ENCODE measurements around the gene SIL1. TPM values are rescaled to one million over a fixed set of nuclear protein-coding genes. Genes with fewer than 3 reads are reported as not detected.
A peak's percentile ranks its signal among the peaks of the same experiment; 100 is the strongest.

SIL1 gene
- polyA plus RNA-seq, 4 donors = 21.6 to 68.2 (median 35.4) TPM

DNA sequence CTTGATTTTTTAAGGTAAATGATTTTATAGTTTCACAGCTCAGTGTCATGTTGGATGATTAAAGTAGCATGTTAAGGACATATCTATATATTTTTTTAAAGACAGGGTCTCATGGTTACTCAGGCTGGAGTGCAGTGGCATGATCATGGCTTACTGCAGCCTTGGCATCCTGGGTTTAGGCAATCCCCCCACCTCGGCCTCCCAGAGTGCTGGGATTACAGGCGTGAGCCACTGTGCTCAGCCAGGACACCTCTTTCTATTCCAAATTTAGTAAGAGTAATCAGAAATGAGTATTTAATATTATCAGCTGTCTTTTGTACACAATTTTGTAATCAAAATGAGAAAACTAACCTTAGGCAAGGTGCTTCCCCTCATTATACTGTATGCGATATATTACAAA is 284.4 kb downstream of the SIL1 start:
- FAIRE-seq (no peak), DNase-seq (no peak)
- no peak overlapping the region for H3K27ac ChIP-seq (ENCODE audit: low read depth in 1 of 3, low read length in 2 of 3)
- H3K4me1 ChIP-seq (ENCODE audit: control insufficient read depth in 3 of 3, insufficient read depth in 2 of 3, low read depth in 1 of 3, low read length in 2 of 3) = no peaks in the 10 kb centered on the region
- 93 to 100% (median 96%) methylated on average over 3 of the region's 3 CpGs for WGBS, 3 donors
- peaks cover 3 to 32% (median 6%) of the 10 kb centered on the region in 3 donors for H3K36me3 ChIP-seq (ENCODE audit: control insufficient read depth in 3 of 3, insufficient read depth in 2 of 3, low read depth in 1 of 3, low read length in 3 of 3)
- H3K27me3 ChIP-seq (ENCODE audit: control insufficient read depth in 3 of 3, insufficient read depth in 3 of 3, low read length in 3 of 3) = no peaks in the 10 kb centered on the region
- H3K9me3 ChIP-seq (ENCODE audit: control insufficient read depth in 2 of 2, insufficient read depth in 1 of 2, low read depth in 1 of 2, low read length in 1 of 2) = no peaks in the 10 kb centered on the region
- no peak overlapping the region for H3K4me3 ChIP-seq (ENCODE audit: low read depth in 1 of 3, low read length in 3 of 3)

DNA sequence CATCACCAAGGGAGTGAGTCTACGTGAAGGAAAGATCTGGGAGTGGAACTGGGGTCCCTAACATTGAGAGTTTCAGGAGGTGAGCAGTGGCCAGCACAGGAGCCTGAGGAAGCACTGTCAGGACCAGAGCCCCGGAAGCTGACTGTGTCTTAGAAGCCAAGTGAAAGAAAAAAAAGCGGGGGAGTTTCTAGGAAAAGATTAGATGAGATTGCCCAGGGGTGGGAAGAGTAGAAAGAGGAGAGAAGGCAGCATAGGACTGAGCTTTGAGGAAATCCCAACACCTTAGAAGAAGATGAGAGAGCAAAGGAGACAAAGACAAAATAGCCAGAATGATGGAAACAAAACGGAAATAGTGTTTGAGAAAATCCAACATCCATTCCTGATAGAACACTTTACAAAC is 286.1 kb downstream of the SIL1 start:
- H3K9me3 ChIP-seq (ENCODE audit: control insufficient read depth in 2 of 2, insufficient read depth in 1 of 2, low read depth in 1 of 2, low read length in 1 of 2) = no peaks in the 10 kb centered on the region
- 80 to 96% (median 90%) methylated on average over 4 of the region's 4 CpGs for WGBS, 3 donors
- FAIRE-seq = no peak
- H3K36me3 ChIP-seq (ENCODE audit: control insufficient read depth in 3 of 3, insufficient read depth in 2 of 3, low read depth in 1 of 3, low read length in 3 of 3) = peaks cover 4 to 43% (median 4%) of the 10 kb centered on the region in 3 donors
- H3K27me3 ChIP-seq (ENCODE audit: control insufficient read depth in 3 of 3, insufficient read depth in 3 of 3, low read length in 3 of 3) = no peaks in the 10 kb centered on the region
- H3K4me1 ChIP-seq (ENCODE audit: control insufficient read depth in 3 of 3, insufficient read depth in 2 of 3, low read depth in 1 of 3, low read length in 2 of 3) = no peaks in the 10 kb centered on the region
- no peak overlapping the region for H3K27ac ChIP-seq (ENCODE audit: low read depth in 1 of 3, low read length in 2 of 3)
- DNase-seq = no peak
- H3K4me3 ChIP-seq (ENCODE audit: low read depth in 1 of 3, low read length in 3 of 3) = no peak overlapping the region

DNA sequence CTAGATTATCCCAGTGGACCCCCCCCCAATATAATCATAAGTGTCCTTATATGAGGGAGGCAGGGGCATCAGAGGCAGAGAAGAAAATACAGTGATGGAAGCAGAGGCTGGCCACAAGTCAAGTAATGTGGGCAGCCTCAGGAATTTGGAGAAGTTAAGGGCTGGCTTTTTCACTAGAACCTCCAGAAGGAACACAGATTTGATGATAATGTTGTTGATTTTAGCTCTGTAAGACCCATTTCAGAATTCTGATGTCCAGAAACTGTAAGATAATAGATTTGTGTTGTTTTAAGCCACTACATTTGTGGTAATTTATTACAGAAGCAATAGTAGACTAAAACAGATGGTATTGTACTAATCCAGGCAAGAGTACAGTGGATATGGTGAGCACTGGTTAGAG is 286.7 kb downstream of the SIL1 start:
- no peaks in the 10 kb centered on the region for H3K4me1 ChIP-seq (ENCODE audit: control insufficient read depth in 3 of 3, insufficient read depth in 2 of 3, low read depth in 1 of 3, low read length in 2 of 3)
- H3K9me3 ChIP-seq (ENCODE audit: control insufficient read depth in 2 of 2, insufficient read depth in 1 of 2, low read depth in 1 of 2, low read length in 1 of 2) = no peaks in the 10 kb centered on the region
- H3K27ac ChIP-seq (ENCODE audit: low read depth in 1 of 3, low read length in 2 of 3) = no peak overlapping the region
- H3K27me3 ChIP-seq (ENCODE audit: control insufficient read depth in 3 of 3, insufficient read depth in 3 of 3, low read length in 3 of 3) = no peaks in the 10 kb centered on the region
- no peak overlapping the region for H3K4me3 ChIP-seq (ENCODE audit: low read depth in 1 of 3, low read length in 3 of 3)
- no peak for DNase-seq
- no peak for FAIRE-seq
- peaks cover 6 to 47% (median 7%) of the 10 kb centered on the region in 3 donors for H3K36me3 ChIP-seq (ENCODE audit: control insufficient read depth in 3 of 3, insufficient read depth in 2 of 3, low read depth in 1 of 3, low read length in 3 of 3)

DNA sequence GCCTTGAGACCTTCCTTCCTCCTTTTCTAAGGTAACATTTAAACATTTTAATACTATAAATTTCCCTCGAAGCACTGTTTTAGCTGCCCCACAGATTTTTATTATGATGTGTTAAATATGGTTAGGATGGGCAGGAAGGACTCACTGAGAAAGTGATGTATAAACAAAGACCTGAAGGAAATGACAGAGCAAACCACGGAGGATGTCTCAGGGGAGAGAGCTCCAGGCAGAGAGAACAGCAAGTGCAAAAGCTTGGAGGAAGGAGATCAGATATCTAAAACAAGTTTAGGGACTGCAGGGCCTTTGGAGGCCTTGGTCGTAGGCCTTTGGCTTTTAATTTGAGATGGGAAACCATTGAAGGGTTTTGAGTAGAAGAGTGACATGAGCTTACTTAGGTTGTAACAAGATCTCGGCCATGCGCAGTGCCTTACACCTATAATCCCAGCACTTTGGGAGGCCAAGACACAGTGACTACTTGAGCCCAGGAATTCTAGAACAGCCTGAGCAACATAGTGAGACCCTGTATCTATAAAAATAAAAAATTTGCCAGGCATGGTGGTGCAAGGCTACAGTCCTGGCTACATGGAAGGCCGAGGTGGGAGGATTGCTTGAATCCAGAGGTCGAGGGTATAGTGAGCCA is 287.5 kb downstream of the SIL1 start:
- no peak overlapping the region for H3K27ac ChIP-seq (ENCODE audit: low read depth in 1 of 3, low read length in 2 of 3)
- peaks cover 6 to 42% (median 7%) of the 10 kb centered on the region in 3 donors for H3K36me3 ChIP-seq (ENCODE audit: control insufficient read depth in 3 of 3, insufficient read depth in 2 of 3, low read depth in 1 of 3, low read length in 3 of 3)
- H3K4me1 ChIP-seq (ENCODE audit: control insufficient read depth in 3 of 3, insufficient read depth in 2 of 3, low read depth in 1 of 3, low read length in 2 of 3) = no peaks in the 10 kb centered on the region
- no peak for DNase-seq
- 86 to 93% (median 91%) methylated on average over 7 of the region's 7 CpGs for WGBS, 3 donors
- H3K4me3 ChIP-seq (ENCODE audit: low read depth in 1 of 3, low read length in 3 of 3) = no peak overlapping the region
- FAIRE-seq = no peak
- no peaks in the 10 kb centered on the region for H3K9me3 ChIP-seq (ENCODE audit: control insufficient read depth in 2 of 2, insufficient read depth in 1 of 2, low read depth in 1 of 2, low read length in 1 of 2)
- H3K27me3 ChIP-seq (ENCODE audit: control insufficient read depth in 3 of 3, insufficient read depth in 3 of 3, low read length in 3 of 3) = no peaks in the 10 kb centered on the region

DNA sequence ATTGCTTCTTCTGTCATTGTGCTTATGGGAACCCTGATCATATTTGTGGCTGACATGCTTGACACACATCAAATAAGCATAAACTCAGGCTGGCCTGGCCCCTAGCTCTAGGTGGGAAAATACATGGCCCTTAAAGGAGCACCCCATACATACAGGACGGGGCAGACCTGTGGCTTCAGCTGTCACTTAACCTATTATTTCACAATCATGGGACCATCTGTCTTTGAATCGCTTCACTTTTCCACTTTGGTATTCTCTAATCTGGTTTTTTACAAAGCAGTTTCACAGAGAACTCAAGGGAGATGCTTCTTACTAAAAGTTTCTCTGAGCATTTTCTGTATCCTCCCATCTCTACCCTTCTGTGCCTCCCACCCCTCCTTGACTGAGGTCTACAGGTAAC is 288.4 kb downstream of the SIL1 start:
- WGBS, 3 donors = 94 to 100% (median 98%) methylated on average over 2 of the region's 2 CpGs
- Histone ChIP-seq H3K9me3 (ENCODE audit: control insufficient read depth in 2 of 2, insufficient read depth in 1 of 2, low read depth in 1 of 2, low read length in 1 of 2) (no peaks in the 10 kb centered on the region), H3K4me3 (ENCODE audit: low read depth in 1 of 3, low read length in 3 of 3) (no peak overlapping the region), H3K36me3 (ENCODE audit: control insufficient read depth in 3 of 3, insufficient read depth in 2 of 3, low read depth in 1 of 3, low read length in 3 of 3) (peaks cover 6 to 44% (median 9%) of the 10 kb centered on the region in 3 donors), H3K27me3 (ENCODE audit: control insufficient read depth in 3 of 3, insufficient read depth in 3 of 3, low read length in 3 of 3) (no peaks in the 10 kb centered on the region), H3K27ac (ENCODE audit: low read depth in 1 of 3, low read length in 2 of 3) (no peak overlapping the region), H3K4me1 (ENCODE audit: control insufficient read depth in 3 of 3, insufficient read depth in 2 of 3, low read depth in 1 of 3, low read length in 2 of 3) (no peaks in the 10 kb centered on the region)
- no peak for FAIRE-seq
- no peak for DNase-seq

DNA sequence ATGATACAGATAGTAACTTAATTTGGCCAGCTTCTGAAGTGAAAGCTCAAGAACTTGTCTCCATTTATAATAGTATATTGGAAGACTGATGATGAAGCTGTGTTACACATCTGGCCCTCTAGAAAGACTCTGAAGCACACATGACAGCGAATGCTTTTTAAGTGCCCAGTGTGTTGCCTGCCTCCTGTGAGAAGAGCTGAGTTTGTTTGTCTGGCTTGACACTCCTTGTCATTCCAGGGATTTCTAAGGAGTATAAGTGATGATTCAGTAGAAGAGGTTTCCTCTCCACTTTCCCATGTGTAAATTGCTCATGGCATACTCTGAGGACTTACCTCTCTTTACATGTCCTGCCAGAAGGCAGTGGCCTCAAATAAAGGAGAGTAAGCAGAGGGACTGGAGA is 292.6 kb downstream of the SIL1 start:
- H3K9me3 ChIP-seq (ENCODE audit: control insufficient read depth in 2 of 2, insufficient read depth in 1 of 2, low read depth in 1 of 2, low read length in 1 of 2) = no peaks in the 10 kb centered on the region
- DNase-seq (no peak), FAIRE-seq (no peak)
- H3K4me1 ChIP-seq (ENCODE audit: control insufficient read depth in 3 of 3, insufficient read depth in 2 of 3, low read depth in 1 of 3, low read length in 2 of 3) = no peaks in the 10 kb centered on the region
- no peak overlapping the region for H3K27ac ChIP-seq (ENCODE audit: low read depth in 1 of 3, low read length in 2 of 3)
- no peak overlapping the region for H3K4me3 ChIP-seq (ENCODE audit: low read depth in 1 of 3, low read length in 3 of 3)
- H3K36me3 ChIP-seq (ENCODE audit: control insufficient read depth in 3 of 3, insufficient read depth in 2 of 3, low read depth in 1 of 3, low read length in 3 of 3) = peaks cover 3 to 43% (median 14%) of the 10 kb centered on the region in 3 donors
- no peaks in the 10 kb centered on the region for H3K27me3 ChIP-seq (ENCODE audit: control insufficient read depth in 3 of 3, insufficient read depth in 3 of 3, low read length in 3 of 3)
- 93 to 100% (median 99%) methylated on average over 1 of the region's 1 CpG for WGBS, 3 donors

DNA sequence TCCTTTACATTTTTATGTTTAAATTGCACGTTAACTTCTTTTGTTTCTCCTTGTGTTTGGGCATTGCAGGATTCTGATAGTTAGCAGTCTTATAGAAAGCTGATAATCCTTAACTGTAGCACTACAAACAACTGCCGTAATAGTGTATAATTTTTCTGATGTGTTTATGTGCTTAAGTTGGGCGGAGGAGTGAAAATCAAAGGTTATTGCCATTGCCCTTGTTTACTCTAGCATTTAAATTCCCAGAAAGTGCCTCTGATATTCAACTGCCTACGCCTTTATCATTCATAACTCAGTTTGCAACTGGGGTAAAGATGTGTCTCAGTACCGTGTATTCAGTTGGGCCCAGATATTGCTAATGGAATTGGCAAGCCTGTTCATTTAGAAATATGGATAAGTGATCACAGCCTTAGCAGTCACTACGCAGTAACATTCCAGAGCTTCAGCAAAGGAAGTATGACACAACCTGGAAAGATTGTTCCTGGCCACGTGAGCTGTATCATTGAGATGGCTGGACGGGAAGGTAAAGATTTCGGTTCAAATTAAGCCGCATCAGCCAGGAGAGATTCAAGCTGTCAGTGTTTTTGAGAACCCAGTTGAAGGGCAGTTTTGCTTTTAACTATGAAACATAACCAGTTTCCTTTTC is 294.9 kb downstream of the SIL1 start:
- H3K36me3 ChIP-seq (ENCODE audit: control insufficient read depth in 3 of 3, insufficient read depth in 2 of 3, low read depth in 1 of 3, low read length in 3 of 3) = peaks cover 3 to 33% (median 17%) of the 10 kb centered on the region in 3 donors
- H3K9me3 ChIP-seq (ENCODE audit: control insufficient read depth in 2 of 2, insufficient read depth in 1 of 2, low read depth in 1 of 2, low read length in 1 of 2) = no peaks in the 10 kb centered on the region
- no peaks in the 10 kb centered on the region for H3K4me1 ChIP-seq (ENCODE audit: control insufficient read depth in 3 of 3, insufficient read depth in 2 of 3, low read depth in 1 of 3, low read length in 2 of 3)
- H3K27ac ChIP-seq (ENCODE audit: low read depth in 1 of 3, low read length in 2 of 3) = peak overlapping the region in 1 of 3 donors; percentile 3
- no peaks in the 10 kb centered on the region for H3K27me3 ChIP-seq (ENCODE audit: control insufficient read depth in 3 of 3, insufficient read depth in 3 of 3, low read length in 3 of 3)
- FAIRE-seq (no peak), DNase-seq (no peak)
- no peak overlapping the region for H3K4me3 ChIP-seq (ENCODE audit: low read depth in 1 of 3, low read length in 3 of 3)
- WGBS, 3 donors = 72 to 76% (median 75%) methylated on average over 10 of the region's 10 CpGs

DNA sequence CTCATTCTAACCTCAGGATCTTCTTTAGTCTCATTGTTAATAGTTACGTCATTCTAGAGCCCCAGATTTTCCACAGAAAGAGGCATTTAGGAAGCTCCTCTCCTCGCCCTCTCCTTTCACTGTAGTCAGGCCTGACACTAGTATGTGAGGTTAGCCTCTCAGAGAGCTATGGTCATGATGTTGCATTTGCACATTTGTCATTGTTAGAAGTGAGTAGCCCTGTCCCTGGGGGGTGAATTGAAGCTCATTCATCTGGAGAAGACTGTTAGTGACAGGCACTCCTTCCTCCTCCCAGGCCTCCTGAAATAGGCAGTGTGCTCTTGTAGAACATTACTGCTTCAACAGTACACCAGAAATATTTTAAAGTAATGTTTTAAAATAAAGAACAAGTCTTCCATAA is 296.5 kb downstream of the SIL1 start:
- Histone ChIP-seq H3K27ac (ENCODE audit: low read depth in 1 of 3, low read length in 2 of 3) (no peak overlapping the region), H3K36me3 (ENCODE audit: control insufficient read depth in 3 of 3, insufficient read depth in 2 of 3, low read depth in 1 of 3, low read length in 3 of 3) (peaks cover 0 to 21% (median 20%) of the 10 kb centered on the region in 3 donors), H3K4me3 (ENCODE audit: low read depth in 1 of 3, low read length in 3 of 3) (no peak overlapping the region), H3K4me1 (ENCODE audit: control insufficient read depth in 3 of 3, insufficient read depth in 2 of 3, low read depth in 1 of 3, low read length in 2 of 3) (no peaks in the 10 kb centered on the region), H3K27me3 (ENCODE audit: control insufficient read depth in 3 of 3, insufficient read depth in 3 of 3, low read length in 3 of 3) (no peaks in the 10 kb centered on the region), H3K9me3 (ENCODE audit: control insufficient read depth in 2 of 2, insufficient read depth in 1 of 2, low read depth in 1 of 2, low read length in 1 of 2) (no peaks in the 10 kb centered on the region)
- 95 to 100% (median 98%) methylated on average over 2 of the region's 2 CpGs for WGBS, 3 donors
- FAIRE-seq = no peak
- no peak for DNase-seq
